HCT116 (cell line): ENCODE data around the gene HTR1E. TPM values are rescaled to one million over a fixed set of nuclear protein-coding genes. Genes with fewer than 3 reads are reported as not detected.

Experiments
- ATAC-seq: fragments of 200-7000 bp; cut with Tn5 transposase; 2 replicates; pipeline ENCODE4 v1.9.1; 2020; ENCODE audit warnings: mild to moderate bottlenecking, moderate library complexity
- BruUV-seq: library from RNA; stranded (reverse); fragments of 400-500 nt; replicated peaks from 2 replicates; lab custom pipeline; 2021; lab: Mats Ljungman, UMichigan
- CTCF ChIA-PET: fragments of 300-600 bp; sonication (Branson Sonifier 250); formaldehyde crosslinking; loops from one replicate; lab custom pipeline; 2021; ENCODE audit warnings: antibody characterized with exemption; lab: Charles Lee
- POLR2A ChIA-PET: fragments of 300-600, 350-600 bp; sonication (Branson Sonifier 250); formaldehyde crosslinking; loops from one replicate; lab custom pipeline; 2021; ENCODE audit warnings: antibody characterized with exemption; lab: Charles Lee
- RAD21 ChIA-PET, 2 experiments: fragments of 300-600 bp; sonication (Branson Sonifier 250); formaldehyde crosslinking; loops; one replicate each; lab custom pipeline; 2023; ENCODE audit warnings: low total read pairs in 2 of 2; ENCODE audit not compliant: uncharacterized antibody in 2 of 2, unreplicated experiment in 2 of 2, low non-redundant PET in 1 of 2; lab: Charles Lee
- DNase-seq: peaks from one replicate; pipeline ENCODE4 v3.0.0-alpha.2; 2010; ENCODE audit warnings: low read depth, low spot score
- H2AFZ ChIP-seq: fragments of 200-600 bp; shearing (Covaris generic), sonication (generic); 2 replicates; pipeline ENCODE4 v1.6.1; 2017; ENCODE audit warnings: low read depth, mixed run types, mixed read lengths, antibody characterized with exemption, low read length; ENCODE audit not compliant: poor library complexity, severe bottlenecking
- H3K27ac ChIP-seq: 2 replicates; pipeline ENCODE4 v1.5.1; 2012; ENCODE audit warnings: low read depth, low read length
- H3K27me3 ChIP-seq: fragments of 200-600 bp; sonication (generic); 2 replicates; pipeline ENCODE4 v1.6.1; 2016; ENCODE audit warnings: mixed run types, low read length, mixed read lengths; ENCODE audit not compliant: insufficient read depth
- H3K36me3 ChIP-seq, 2 experiments: fragments of 200-500 bp in 1 of 2; fragments of 200-600 bp in 1 of 2; sonication (Bioruptor generic) in 1 of 2; sonication (generic) in 1 of 2; 2 replicates each; pipeline versions ENCODE4 v1.5.1 to v1.6.1; 2014 to 2016; ENCODE audit warnings: low read length in 2 of 2, inconsistent platforms in 1 of 2, mixed read lengths in 1 of 2, mixed run types in 1 of 2; ENCODE audit not compliant: insufficient read depth in 2 of 2, control insufficient read depth in 1 of 2
- H3K4me1 ChIP-seq, 2 experiments: fragments of 200-600 bp in 1 of 2; sonication (generic) in 1 of 2; 2 replicates each; pipeline versions ENCODE4 v1.5.1 to v1.6.1; 2012 to 2017; ENCODE audit warnings: low read length in 2 of 2, inconsistent platforms in 1 of 2, mild to moderate bottlenecking in 1 of 2, mixed read lengths in 1 of 2, mixed run types in 1 of 2, moderate library complexity in 1 of 2; ENCODE audit not compliant: insufficient read depth in 2 of 2, control insufficient read depth in 1 of 2
- H3K4me2 ChIP-seq: fragments of 200-600 bp; sonication (generic); 2 replicates; pipeline ENCODE4 v1.6.1; 2017; ENCODE audit warnings: mixed run types, low read length, mixed read lengths
- H3K4me3 ChIP-seq, 2 experiments: fragments of 200-600 bp in 1 of 2; sonication (generic) in 1 of 2; replicated peaks in 1 of 2; 2 replicates each; pipeline ENCODE4 v1.5.1; 2011 to 2016; ENCODE audit warnings: low read length in 2 of 2, control low read depth in 1 of 2, low read depth in 1 of 2, mild to moderate bottlenecking in 1 of 2, mixed read lengths in 1 of 2, mixed run types in 1 of 2
- H3K79me2 ChIP-seq: fragments of 200-600 bp; sonication (generic); 2 replicates; pipeline ENCODE4 v1.6.1; 2017; ENCODE audit warnings: mild to moderate bottlenecking, mixed run types, low read length, moderate library complexity, mixed read lengths; ENCODE audit not compliant: insufficient read depth
- H3K9ac ChIP-seq: fragments of 200-600 bp; sonication (generic); 2 replicates; pipeline ENCODE4 v1.6.1; 2016; ENCODE audit warnings: low read length, mixed read lengths
- H3K9me2 ChIP-seq: fragments of 200-600 bp; sonication (generic), shearing (Covaris generic); 2 replicates; pipeline ENCODE4 v1.6.1; 2017; ENCODE audit warnings: mixed run types, mild to moderate bottlenecking, moderate library complexity; ENCODE audit not compliant: insufficient read depth
- H3K9me3 ChIP-seq, 2 experiments: fragments of 200-500 bp in 1 of 2; fragments of 200-600 bp in 1 of 2; sonication (Bioruptor generic) in 1 of 2; sonication (generic) in 1 of 2; 2 replicates each; pipeline ENCODE4 v1.6.1; 2014 to 2017; ENCODE audit warnings: low read length in 2 of 2, mixed read lengths in 2 of 2, inconsistent platforms in 1 of 2, low read depth in 1 of 2, mild to moderate bottlenecking in 1 of 2, mixed run types in 1 of 2, moderate library complexity in 1 of 2; ENCODE audit not compliant: control insufficient read depth in 1 of 2, insufficient read depth in 1 of 2
- H4K20me1 ChIP-seq: fragments of 200-600 bp; sonication (generic), shearing (Covaris generic); 2 replicates; pipeline ENCODE4 v1.6.1; 2017; ENCODE audit warnings: mixed run types, mild to moderate bottlenecking, moderate library complexity; ENCODE audit not compliant: insufficient read depth
- ATF3 ChIP-seq: IDR thresholded peaks from 2 replicates; pipeline ENCODE4 v1.6.1; 2012
- CEBPB ChIP-seq: IDR thresholded peaks from 2 replicates; pipeline ENCODE4 v1.6.1; 2012; ENCODE audit warnings: low read depth
- EGR1 ChIP-seq: IDR thresholded peaks from 2 replicates; pipeline ENCODE4 v1.6.1; 2012; ENCODE audit warnings: low read depth
- JUND ChIP-seq: IDR thresholded peaks from 2 replicates; pipeline ENCODE4 v1.6.1; 2012
- POLR2AphosphoS5 ChIP-seq: IDR thresholded peaks from 2 replicates; pipeline ENCODE4 v1.6.1; 2011; ENCODE audit warnings: mild to moderate bottlenecking, low read depth, low read length, moderate library complexity
- REST ChIP-seq: IDR thresholded peaks from 2 replicates; pipeline ENCODE4 v1.6.1; 2012; ENCODE audit warnings: low read depth
- SRF ChIP-seq: IDR thresholded peaks from 2 replicates; pipeline ENCODE4 v1.6.1; 2012; ENCODE audit warnings: low read depth
- TCF7L2 ChIP-seq: IDR thresholded peaks from 2 replicates; pipeline ENCODE4 v1.7.0; 2011; ENCODE audit warnings: borderline replicate concordance, inconsistent platforms; ENCODE audit not compliant: insufficient read depth, insufficient read length; ENCODE audit errors: extremely low read depth
- ZBTB33 ChIP-seq: IDR thresholded peaks from 2 replicates; pipeline ENCODE4 v1.6.1; 2011; ENCODE audit warnings: mild to moderate bottlenecking, low read length, moderate library complexity; ENCODE audit not compliant: insufficient replicate concordance; ENCODE audit errors: extremely low read depth
- intact Hi-C: fragments of 100-400 bp; cut with micrococcal nuclease; formaldehyde crosslinking; loops from 2 replicates; pipeline ENCODE4 v1.10.0; 2022
- total RNA-seq: library from RNA; stranded (reverse); gene quantifications from one replicate; pipeline ENCODE4 v1.2.1, GENCODE V29; 2021; ENCODE audit not compliant: unreplicated experiment

Gene HTR1E
- total RNA-seq, 1 experiment from 2014 or later: not detected

GRCh38 chr6:87059943-87060342, 122.6 kb downstream of the HTR1E start:
- no peak overlapping the region for H3K4me2 ChIP-seq
- CTCF ChIA-PET: no interaction called here
- ATAC-seq: no peak
- intact Hi-C loops: loop anchor here (10.0 kb wide), 2 partner anchors 1175 to 1435 kb away; no protein-coding TSS in a partner anchor
- H3K9me2 ChIP-seq: no peaks in the 10 kb centered on the region
- H3K9me3 ChIP-seq: no peaks in the 10 kb centered on the region
- no peak overlapping the region for H3K27ac ChIP-seq
- no peak for DNase-seq
- H3K79me2 ChIP-seq: no peaks in the 10 kb centered on the region
- no peaks in the 10 kb centered on the region for H3K4me1 ChIP-seq
- RAD21 ChIA-PET: no interaction called here
- no peak overlapping the region for H2AFZ ChIP-seq
- no peak overlapping the region for H3K4me3 ChIP-seq
- H4K20me1 ChIP-seq: no peaks in the 10 kb centered on the region
- no peak overlapping the region for H3K9ac ChIP-seq
- TF ChIP-seq POLR2AphosphoS5 (no peak), REST (no peak), EGR1 (no peak), CEBPB (no peak), TCF7L2 (no peak), ZBTB33 (no peak), ATF3 (no peak), SRF (no peak), JUND (no peak)
- BruUV-seq: no TSS peak
- no peaks in the 10 kb centered on the region for H3K36me3 ChIP-seq
- POLR2A ChIA-PET: no interaction called here
- peaks cover 22% of the 10 kb centered on the region for H3K27me3 ChIP-seq
